Smooth muscle cell (in vitro differentiated cells): ENCODE results near the gene CPTP. TPM values are rescaled to one million over a fixed set of nuclear protein-coding genes. Genes with fewer than 3 reads are reported as not detected.

ENCODE experiments used
- DNase-seq: peaks from one replicate; lab custom pipeline; 2025; ENCODE audit not compliant: unreplicated experiment; lab: John Stamatoyannopoulos, UW
- H2AFZ ChIP-seq: fragments of 200-600 bp; sonication (generic); 2 replicates; pipeline ENCODE4 v1.6.0; 2016; ENCODE audit warnings: antibody characterized with exemption, low read depth, mild to moderate bottlenecking
- H3F3A ChIP-seq: fragments of 200-600 bp; sonication (generic); 2 replicates; pipeline ENCODE4 v1.6.0; 2017; ENCODE audit warnings: antibody characterized with exemption, low read depth
- H3K27ac ChIP-seq: fragments of 200-600 bp; sonication (generic); 2 replicates; pipeline ENCODE4 v1.5.1; 2016; ENCODE audit warnings: low read depth, mild to moderate bottlenecking
- H3K27me3 ChIP-seq: fragments of 200-600 bp; sonication (generic); 2 replicates; pipeline ENCODE4 v1.6.1; 2016; ENCODE audit warnings: low read depth, mild to moderate bottlenecking
- H3K36me3 ChIP-seq: fragments of 200-600 bp; sonication (generic); 2 replicates; pipeline ENCODE4 v1.5.1; 2016; ENCODE audit warnings: low read depth
- H3K4me1 ChIP-seq: fragments of 200-600 bp; sonication (generic); 2 replicates; pipeline ENCODE4 v1.5.1; 2016; ENCODE audit warnings: low read depth
- H3K4me2 ChIP-seq: fragments of 200-600 bp; sonication (generic); 2 replicates; pipeline ENCODE4 v1.6.0; 2016; ENCODE audit warnings: mild to moderate bottlenecking
- H3K4me3 ChIP-seq: fragments of 200-600 bp; sonication (generic); 2 replicates; pipeline ENCODE4 v1.5.1; 2016; ENCODE audit warnings: mild to moderate bottlenecking
- H3K79me2 ChIP-seq: fragments of 200-600 bp; sonication (generic); 2 replicates; pipeline ENCODE4 v1.6.0; 2016; ENCODE audit warnings: low read depth, mild to moderate bottlenecking
- H3K9ac ChIP-seq: fragments of 200-600 bp; sonication (generic); 2 replicates; pipeline ENCODE4 v1.6.0; 2016; ENCODE audit warnings: low read depth
- H3K9me3 ChIP-seq: fragments of 200-600 bp; sonication (generic); replicated peaks from 2 replicates; pipeline ENCODE4 v1.5.1; 2016; ENCODE audit warnings: low read depth
- H4K20me1 ChIP-seq: fragments of 200-600 bp; sonication (generic); 2 replicates; pipeline ENCODE4 v1.6.0; 2016; ENCODE audit warnings: low read depth
- WGBS: methylation state at CpG from one replicate; pipeline ENCODE4 v1.1.7; 2016; ENCODE audit warnings: low lambda C conversion rate; 5-methylcytosine and 5-hydroxymethylcytosine counted together
- polyA plus RNA-seq: library from polyadenylated mRNA; unstranded; fragments of >200 nt; fragmentation: Nextera tagmentation; extraction: Ambion mirVana; gene quantifications from 2 replicates; pipeline ENCODE4 v1.2.1, GENCODE V29; 2016
- total RNA-seq: library from RNA; depleted of rRNA; stranded (reverse); fragments of >200 nt; gene quantifications from 2 replicates; pipeline ENCODE4 v1.2.3, GENCODE V29; 2014
- TF ChIP-seq, protein P1 (sequence below): fragments of 200-600 bp; sonication (generic); IDR thresholded peaks from 2 replicates; pipeline ENCODE4 v1.5.1; 2017; ENCODE audit warnings: borderline replicate concordance, mild to moderate bottlenecking, antibody characterized with exemption; ENCODE audit not compliant: insufficient read depth, poor library complexity, severe bottlenecking

CPTP gene
- total and polyA plus RNA-seq, 2 experiments from 2014 or later = 16.2 to 34.3 TPM

DNA sequence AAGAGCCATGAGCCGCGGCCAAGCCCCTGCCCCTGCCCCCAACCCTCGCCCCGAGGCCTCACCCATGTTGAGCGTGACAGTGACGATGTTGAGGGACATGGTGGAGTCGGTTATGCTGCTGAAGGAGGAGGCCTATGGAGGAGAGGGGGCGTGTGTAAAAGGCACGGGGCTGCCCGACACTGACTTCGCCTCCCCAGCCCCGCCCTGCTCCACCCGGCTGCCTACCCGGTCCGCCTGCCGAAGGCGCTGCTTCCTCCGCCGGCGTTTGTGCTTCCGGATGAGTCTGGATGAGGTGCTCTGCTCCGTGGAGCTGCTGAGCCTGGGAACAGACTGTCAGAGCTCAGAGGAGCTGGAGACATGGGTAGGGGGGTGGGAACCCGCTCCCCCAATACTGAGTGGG is 15.6 kb downstream of the CPTP start:
- TF ChIP-seq, protein P1, sequence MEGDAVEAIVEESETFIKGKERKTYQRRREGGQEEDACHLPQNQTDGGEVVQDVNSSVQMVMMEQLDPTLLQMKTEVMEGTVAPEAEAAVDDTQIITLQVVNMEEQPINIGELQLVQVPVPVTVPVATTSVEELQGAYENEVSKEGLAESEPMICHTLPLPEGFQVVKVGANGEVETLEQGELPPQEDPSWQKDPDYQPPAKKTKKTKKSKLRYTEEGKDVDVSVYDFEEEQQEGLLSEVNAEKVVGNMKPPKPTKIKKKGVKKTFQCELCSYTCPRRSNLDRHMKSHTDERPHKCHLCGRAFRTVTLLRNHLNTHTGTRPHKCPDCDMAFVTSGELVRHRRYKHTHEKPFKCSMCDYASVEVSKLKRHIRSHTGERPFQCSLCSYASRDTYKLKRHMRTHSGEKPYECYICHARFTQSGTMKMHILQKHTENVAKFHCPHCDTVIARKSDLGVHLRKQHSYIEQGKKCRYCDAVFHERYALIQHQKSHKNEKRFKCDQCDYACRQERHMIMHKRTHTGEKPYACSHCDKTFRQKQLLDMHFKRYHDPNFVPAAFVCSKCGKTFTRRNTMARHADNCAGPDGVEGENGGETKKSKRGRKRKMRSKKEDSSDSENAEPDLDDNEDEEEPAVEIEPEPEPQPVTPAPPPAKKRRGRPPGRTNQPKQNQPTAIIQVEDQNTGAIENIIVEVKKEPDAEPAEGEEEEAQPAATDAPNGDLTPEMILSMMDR = no peak
- WGBS = 97% methylated on average over 23 of the region's 23 CpGs
- H3K79me2 ChIP-seq = peaks cover 20% of the 10 kb centered on the region
- H2AFZ ChIP-seq = no peak overlapping the region
- no peak overlapping the region for H3K27ac ChIP-seq
- peaks cover 53% of the 10 kb centered on the region for H4K20me1 ChIP-seq
- DNase-seq = no peak
- H3F3A ChIP-seq = no peaks in the 10 kb centered on the region
- H3K4me2 ChIP-seq = no peak overlapping the region
- H3K4me3 ChIP-seq = no peak overlapping the region
- H3K9ac ChIP-seq = no peak overlapping the region
- H3K36me3 ChIP-seq = no peaks in the 10 kb centered on the region
- no peaks in the 10 kb centered on the region for H3K9me3 ChIP-seq
- no peaks in the 10 kb centered on the region for H3K4me1 ChIP-seq
- no peaks in the 10 kb centered on the region for H3K27me3 ChIP-seq

DNA sequence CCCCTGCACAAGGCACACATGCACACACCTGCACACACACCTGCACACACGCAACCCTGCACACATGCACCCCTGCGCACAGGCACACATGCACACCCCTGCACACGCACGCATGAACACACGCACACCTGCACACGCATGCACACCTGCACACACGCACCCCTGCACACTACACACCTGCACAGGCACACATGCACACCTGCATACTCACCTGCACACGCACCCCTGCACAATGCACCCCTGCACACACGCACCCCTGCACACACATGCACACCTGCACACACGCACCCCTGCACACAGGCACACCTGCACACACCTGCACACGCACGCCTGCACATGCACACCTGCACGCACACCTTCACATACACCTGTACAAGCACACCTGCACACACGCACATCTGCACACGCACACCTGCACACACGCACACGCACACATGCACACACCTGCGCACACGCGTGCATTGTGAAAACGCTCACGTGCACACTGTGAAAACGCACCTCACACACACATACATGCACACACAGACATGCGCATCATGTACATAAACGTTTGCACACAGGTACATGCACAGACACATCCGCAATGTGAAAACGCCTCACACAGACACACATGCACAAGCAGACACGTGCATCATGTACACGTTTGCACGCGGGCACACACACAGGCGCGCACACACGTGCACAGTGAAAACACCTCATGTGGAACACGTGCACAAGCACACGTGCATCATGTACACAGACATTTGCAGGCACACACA is 16.4 kb downstream of the CPTP start:
- Histone ChIP-seq H4K20me1 (peaks cover 57% of the 10 kb centered on the region), H3K79me2 (peaks cover 28% of the 10 kb centered on the region)
- 95% methylated on average over 33 of the region's 36 CpGs for WGBS

DNA sequence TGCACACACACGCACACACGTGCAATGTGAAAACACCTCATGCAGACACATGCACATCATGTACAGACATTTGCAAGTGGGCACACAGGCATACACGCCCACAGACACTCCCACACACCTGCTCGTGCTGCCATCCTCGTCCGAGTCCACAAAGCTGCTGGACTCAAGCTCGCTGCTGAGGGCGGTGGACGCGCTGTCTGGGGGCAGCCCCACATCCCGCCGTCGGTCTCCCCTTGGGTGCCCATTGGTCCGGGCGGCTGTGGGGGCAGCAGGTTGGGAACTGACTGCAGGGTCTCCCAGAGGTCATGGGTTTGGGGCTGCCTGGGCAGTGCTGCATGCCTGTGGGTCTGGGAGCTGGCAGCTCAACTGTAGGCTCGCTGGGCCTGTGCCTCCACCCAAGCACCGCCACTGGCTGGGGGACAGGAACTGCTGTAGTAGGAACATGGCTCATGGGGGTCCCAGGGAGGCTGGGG is 17.0 kb downstream of the CPTP start:
- H3K4me1 ChIP-seq = no peaks in the 10 kb centered on the region
- H3K36me3 ChIP-seq = no peaks in the 10 kb centered on the region
- peaks cover 34% of the 10 kb centered on the region for H3K79me2 ChIP-seq
- no peak overlapping the region for H2AFZ ChIP-seq
- no peak overlapping the region for H3K27ac ChIP-seq
- H4K20me1 ChIP-seq = peaks cover 63% of the 10 kb centered on the region
- no peak overlapping the region for H3K4me2 ChIP-seq
- no peak overlapping the region for H3K4me3 ChIP-seq
- 98% methylated on average over 17 of the region's 17 CpGs for WGBS
- TF ChIP-seq, protein P1 = no peak
- no peak overlapping the region for H3K9ac ChIP-seq
- H3K27me3 ChIP-seq = no peaks in the 10 kb centered on the region
- no peaks in the 10 kb centered on the region for H3F3A ChIP-seq
- DNase-seq = no peak
- no peaks in the 10 kb centered on the region for H3K9me3 ChIP-seq

More for the DNA sequence above, 16.4 kb downstream of the CPTP start:
- H3K27me3 ChIP-seq = no peaks in the 10 kb centered on the region
- TF ChIP-seq, protein P1 = no peak
- no peaks in the 10 kb centered on the region for H3F3A ChIP-seq
- no peak overlapping the region for H2AFZ ChIP-seq
- no peaks in the 10 kb centered on the region for H3K9me3 ChIP-seq
- no peak overlapping the region for H3K4me2 ChIP-seq
- H3K4me3 ChIP-seq = no peak overlapping the region
- H3K27ac ChIP-seq = no peak overlapping the region
- H3K4me1 ChIP-seq = no peaks in the 10 kb centered on the region
- DNase-seq = no peak
- H3K36me3 ChIP-seq = no peaks in the 10 kb centered on the region
- H3K9ac ChIP-seq = no peak overlapping the region
